HCT116 (cell line): Measurements from ENCODE around the gene TAGLN3. TPM values are rescaled to one million over a fixed set of nuclear protein-coding genes. Genes with fewer than 3 reads are reported as not detected.

Experiments
- ATAC-seq: fragments of 200-7000 bp; cut with Tn5 transposase; 2 replicates; pipeline ENCODE4 v1.9.1; 2020; ENCODE audit warnings: mild to moderate bottlenecking, moderate library complexity
- BruUV-seq: library from RNA; stranded (reverse); fragments of 400-500 nt; replicated peaks from 2 replicates; lab custom pipeline; 2021; lab: Mats Ljungman, UMichigan
- CTCF ChIA-PET: fragments of 300-600 bp; sonication (Branson Sonifier 250); formaldehyde crosslinking; loops from one replicate; lab custom pipeline; 2021; ENCODE audit warnings: antibody characterized with exemption; lab: Charles Lee
- POLR2A ChIA-PET: fragments of 300-600, 350-600 bp; sonication (Branson Sonifier 250); formaldehyde crosslinking; loops from one replicate; lab custom pipeline; 2021; ENCODE audit warnings: antibody characterized with exemption; lab: Charles Lee
- RAD21 ChIA-PET, 2 experiments: fragments of 300-600 bp; sonication (Branson Sonifier 250); formaldehyde crosslinking; loops; one replicate each; lab custom pipeline; 2023; ENCODE audit warnings: low total read pairs in 2 of 2; ENCODE audit not compliant: uncharacterized antibody in 2 of 2, unreplicated experiment in 2 of 2, low non-redundant PET in 1 of 2; lab: Charles Lee
- DNase-seq: peaks from one replicate; pipeline ENCODE4 v3.0.0-alpha.2; 2010; ENCODE audit warnings: low read depth, low spot score
- H2AFZ ChIP-seq: fragments of 200-600 bp; shearing (Covaris generic), sonication (generic); 2 replicates; pipeline ENCODE4 v1.6.1; 2017; ENCODE audit warnings: low read depth, mixed run types, mixed read lengths, antibody characterized with exemption, low read length; ENCODE audit not compliant: poor library complexity, severe bottlenecking
- H3K27ac ChIP-seq: 2 replicates; pipeline ENCODE4 v1.5.1; 2012; ENCODE audit warnings: low read depth, low read length
- H3K27me3 ChIP-seq: fragments of 200-600 bp; sonication (generic); 2 replicates; pipeline ENCODE4 v1.6.1; 2016; ENCODE audit warnings: mixed run types, low read length, mixed read lengths; ENCODE audit not compliant: insufficient read depth
- H3K36me3 ChIP-seq, 2 experiments: fragments of 200-500 bp in 1 of 2; fragments of 200-600 bp in 1 of 2; sonication (Bioruptor generic) in 1 of 2; sonication (generic) in 1 of 2; 2 replicates each; pipeline versions ENCODE4 v1.5.1 to v1.6.1; 2014 to 2016; ENCODE audit warnings: low read length in 2 of 2, inconsistent platforms in 1 of 2, mixed read lengths in 1 of 2, mixed run types in 1 of 2; ENCODE audit not compliant: insufficient read depth in 2 of 2, control insufficient read depth in 1 of 2
- H3K4me1 ChIP-seq, 2 experiments: fragments of 200-600 bp in 1 of 2; sonication (generic) in 1 of 2; 2 replicates each; pipeline versions ENCODE4 v1.5.1 to v1.6.1; 2012 to 2017; ENCODE audit warnings: low read length in 2 of 2, inconsistent platforms in 1 of 2, mild to moderate bottlenecking in 1 of 2, mixed read lengths in 1 of 2, mixed run types in 1 of 2, moderate library complexity in 1 of 2; ENCODE audit not compliant: insufficient read depth in 2 of 2, control insufficient read depth in 1 of 2
- H3K4me2 ChIP-seq: fragments of 200-600 bp; sonication (generic); 2 replicates; pipeline ENCODE4 v1.6.1; 2017; ENCODE audit warnings: mixed run types, low read length, mixed read lengths
- H3K4me3 ChIP-seq, 2 experiments: fragments of 200-600 bp in 1 of 2; sonication (generic) in 1 of 2; replicated peaks in 1 of 2; 2 replicates each; pipeline ENCODE4 v1.5.1; 2011 to 2016; ENCODE audit warnings: low read length in 2 of 2, control low read depth in 1 of 2, low read depth in 1 of 2, mild to moderate bottlenecking in 1 of 2, mixed read lengths in 1 of 2, mixed run types in 1 of 2
- H3K79me2 ChIP-seq: fragments of 200-600 bp; sonication (generic); 2 replicates; pipeline ENCODE4 v1.6.1; 2017; ENCODE audit warnings: mild to moderate bottlenecking, mixed run types, low read length, moderate library complexity, mixed read lengths; ENCODE audit not compliant: insufficient read depth
- H3K9ac ChIP-seq: fragments of 200-600 bp; sonication (generic); 2 replicates; pipeline ENCODE4 v1.6.1; 2016; ENCODE audit warnings: low read length, mixed read lengths
- H3K9me2 ChIP-seq: fragments of 200-600 bp; sonication (generic), shearing (Covaris generic); 2 replicates; pipeline ENCODE4 v1.6.1; 2017; ENCODE audit warnings: mixed run types, mild to moderate bottlenecking, moderate library complexity; ENCODE audit not compliant: insufficient read depth
- H3K9me3 ChIP-seq, 2 experiments: fragments of 200-500 bp in 1 of 2; fragments of 200-600 bp in 1 of 2; sonication (Bioruptor generic) in 1 of 2; sonication (generic) in 1 of 2; 2 replicates each; pipeline ENCODE4 v1.6.1; 2014 to 2017; ENCODE audit warnings: low read length in 2 of 2, mixed read lengths in 2 of 2, inconsistent platforms in 1 of 2, low read depth in 1 of 2, mild to moderate bottlenecking in 1 of 2, mixed run types in 1 of 2, moderate library complexity in 1 of 2; ENCODE audit not compliant: control insufficient read depth in 1 of 2, insufficient read depth in 1 of 2
- H4K20me1 ChIP-seq: fragments of 200-600 bp; sonication (generic), shearing (Covaris generic); 2 replicates; pipeline ENCODE4 v1.6.1; 2017; ENCODE audit warnings: mixed run types, mild to moderate bottlenecking, moderate library complexity; ENCODE audit not compliant: insufficient read depth
- ATF3 ChIP-seq: IDR thresholded peaks from 2 replicates; pipeline ENCODE4 v1.6.1; 2012
- CBX3 ChIP-seq: IDR thresholded peaks from 2 replicates; pipeline ENCODE4 v1.6.1; 2012; ENCODE audit warnings: low read depth
- CEBPB ChIP-seq: IDR thresholded peaks from 2 replicates; pipeline ENCODE4 v1.6.1; 2012; ENCODE audit warnings: low read depth
- EGR1 ChIP-seq: IDR thresholded peaks from 2 replicates; pipeline ENCODE4 v1.6.1; 2012; ENCODE audit warnings: low read depth
- ELF1 ChIP-seq: IDR thresholded peaks from 2 replicates; pipeline ENCODE4 v1.6.1; 2012; ENCODE audit warnings: low read depth, borderline replicate concordance
- EZH2 ChIP-seq: fragments of 200-600 bp; sonication (generic); IDR thresholded peaks from 2 replicates; pipeline ENCODE4 v1.6.1; 2017; ENCODE audit warnings: antibody characterized with exemption, mixed run types
- EZH2phosphoT487 ChIP-seq: fragments of 200-600 bp; IDR thresholded peaks from 2 replicates; pipeline ENCODE4 v1.6.1; 2018; ENCODE audit warnings: antibody characterized with exemption, borderline replicate concordance
- FOSL1 ChIP-seq: IDR thresholded peaks from 2 replicates; pipeline ENCODE4 v1.6.1; 2012; ENCODE audit warnings: low read depth
- JUND ChIP-seq: IDR thresholded peaks from 2 replicates; pipeline ENCODE4 v1.6.1; 2012
- MAX ChIP-seq: IDR thresholded peaks from 2 replicates; pipeline ENCODE4 v1.6.1; 2012
- POLR2A ChIP-seq: IDR thresholded peaks from 2 replicates; pipeline ENCODE4 v1.7.0; 2011; ENCODE audit warnings: borderline replicate concordance; ENCODE audit not compliant: insufficient read depth, insufficient read length; ENCODE audit errors: extremely low read depth
- POLR2AphosphoS5 ChIP-seq: IDR thresholded peaks from 2 replicates; pipeline ENCODE4 v1.6.1; 2011; ENCODE audit warnings: mild to moderate bottlenecking, low read depth, low read length, moderate library complexity
- RAD21 ChIP-seq: IDR thresholded peaks from 2 replicates; pipeline ENCODE4 v1.6.1; 2012; ENCODE audit warnings: low read depth, mild to moderate bottlenecking
- REST ChIP-seq: IDR thresholded peaks from 2 replicates; pipeline ENCODE4 v1.6.1; 2012; ENCODE audit warnings: low read depth
- SIN3A ChIP-seq: IDR thresholded peaks from 2 replicates; pipeline ENCODE4 v1.6.1; 2012; ENCODE audit warnings: low read depth
- SP1 ChIP-seq: IDR thresholded peaks from 2 replicates; pipeline ENCODE4 v1.6.1; 2012; ENCODE audit warnings: low read depth
- SRF ChIP-seq: IDR thresholded peaks from 2 replicates; pipeline ENCODE4 v1.6.1; 2012; ENCODE audit warnings: low read depth
- TCF7L2 ChIP-seq: IDR thresholded peaks from 2 replicates; pipeline ENCODE4 v1.7.0; 2011; ENCODE audit warnings: borderline replicate concordance, inconsistent platforms; ENCODE audit not compliant: insufficient read depth, insufficient read length; ENCODE audit errors: extremely low read depth
- YY1 ChIP-seq: IDR thresholded peaks from 2 replicates; pipeline ENCODE4 v1.6.1; 2011; ENCODE audit warnings: low read length, low read depth, moderate library complexity, mild to moderate bottlenecking; ENCODE audit not compliant: insufficient replicate concordance; ENCODE audit errors: extremely low read depth
- ZBTB33 ChIP-seq: IDR thresholded peaks from 2 replicates; pipeline ENCODE4 v1.6.1; 2011; ENCODE audit warnings: mild to moderate bottlenecking, low read length, moderate library complexity; ENCODE audit not compliant: insufficient replicate concordance; ENCODE audit errors: extremely low read depth
- ZFX ChIP-seq: fragments of 450-650 bp; IDR thresholded peaks from 2 replicates; pipeline ENCODE4 v1.6.1; 2017
- ZNF274 ChIP-seq: fragments of 200-500 bp; sonication (Bioruptor generic); IDR thresholded peaks from 2 replicates; pipeline ENCODE4 v1.6.1; 2014; ENCODE audit warnings: mild to moderate bottlenecking, low read depth, low read length, inconsistent platforms
- intact Hi-C: fragments of 100-400 bp; cut with micrococcal nuclease; formaldehyde crosslinking; loops from 2 replicates; pipeline ENCODE4 v1.10.0; 2022
- total RNA-seq: library from RNA; stranded (reverse); gene quantifications from one replicate; pipeline ENCODE4 v1.2.1, GENCODE V29; 2021; ENCODE audit not compliant: unreplicated experiment

TAGLN3 gene
- total RNA-seq, 1 experiment from 2014 or later = 0.64 TPM

- peak overlapping the region; percentile 2; the same call in 1 of the 2 replicates for H3K4me2 ChIP-seq
- H3K9me3 ChIP-seq = no peaks in the 10 kb centered on the region
- CTCF ChIA-PET = interaction anchor here (3.5 kb wide), 1 partner anchor 10 kb away, joined by 19 read pairs; no protein-coding TSS in a partner anchor
- RAD21 ChIA-PET = interaction anchor here in 1 of 2 experiments (1.1 kb wide), 1 partner anchor 62 kb away, joined by 3 read pairs; no protein-coding TSS in a partner anchor
- no peak overlapping the region for H3K4me3 ChIP-seq
- H3K27ac ChIP-seq = peak overlapping the region; percentile 85
- intact Hi-C loops = no loop called here
- H3K36me3 ChIP-seq = peaks cover 15 to 40% of the 10 kb centered on the region in 2 experiments; a peak in 2 of 4 replicates
- no peaks in the 10 kb centered on the region for H3K27me3 ChIP-seq
- BruUV-seq = no TSS peak
- no peaks in the 10 kb centered on the region for H4K20me1 ChIP-seq
- 0 out of 2 replicates have a peak overlapping the region, but pooled peaks have one; percentile 3 for H3K9ac ChIP-seq
- POLR2A ChIA-PET = interaction anchor here (1.2 to 2.2 kb wide), 3 partner anchors 11 to 39 kb away, joined by 3 to 7 read pairs (median 4); partner anchors contain the start of gene ABHD10
- H2AFZ ChIP-seq = no peak overlapping the region
- no peak for DNase-seq
- no peaks in the 10 kb centered on the region for H3K79me2 ChIP-seq
- ATAC-seq = peak; percentile 39
- peaks cover 37% of the 10 kb centered on the region in 2 experiments for H3K4me1 ChIP-seq
- no peaks in the 10 kb centered on the region for H3K9me2 ChIP-seq
- TF ChIP-seq ZNF274 (no peak), SRF (peak; percentile 53; the same call in 1 of the 2 replicates), MAX (0 out of 2 replicates have a peak, but pooled peaks have one; percentile 26), FOSL1 (no peak; the same call in 1 of the 2 replicates), ATF3 (no peak), ZFX (no peak), EGR1 (0 out of 2 replicates have a peak, but pooled peaks have one; percentile 23), JUND (peak; percentile 34; the same call in 1 of the 2 replicates), CBX3 (no peak), ZBTB33 (no peak), RAD21 (no peak), POLR2AphosphoS5 (no peak), POLR2A (no peak), TCF7L2 (no peak), SP1 (peak; percentile 26; the same call in 1 of the 2 replicates), EZH2 (no peak), CEBPB (peak; percentile 50; the same call in 1 of the 2 replicates), REST (no peak), SIN3A (peak; percentile 37; the same call in 1 of the 2 replicates), YY1 (no peak), EZH2phosphoT487 (no peak), ELF1 (no peak)
Measured at GRCh38 chr3:111956995-111957734, 41.6 kb upstream of the TAGLN3 start.
